GM18508 (cell line): ENCODE measurements around the gene CEP152.
"Not testable (repeated sequence)": the region's sequence is repeated elsewhere in the genome, so short reads cannot be mapped to it uniquely, and the experiment has no call there.

Experiments
- ATAC-seq: cut with Tn5 transposase; IDR thresholded peaks from one replicate; pipeline ENCODE4 v1.9.1; 2021; ENCODE audit warnings: moderate number of reproducible peaks; ENCODE audit not compliant: insufficient read depth, unreplicated experiment

CEP152 gene

DNA sequence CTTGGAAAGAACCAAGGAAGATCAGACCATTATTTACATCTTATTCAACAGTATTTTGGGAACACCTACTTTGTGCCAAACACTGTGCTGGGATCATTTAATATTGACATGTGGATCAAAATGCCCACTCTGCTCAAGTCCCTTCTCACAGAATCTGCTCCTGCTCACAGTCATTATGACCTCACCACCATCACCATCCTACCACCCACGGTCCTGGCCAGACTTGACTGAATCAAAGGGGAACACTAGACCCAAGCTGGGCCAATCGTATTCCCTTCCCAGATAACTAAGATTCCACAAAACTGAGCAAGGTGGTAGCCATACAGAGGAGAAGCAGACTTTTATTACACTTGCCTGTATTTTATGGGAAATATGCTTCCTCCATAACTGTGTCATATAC, 3.4 kb upstream of the CEP152 start:
- ATAC-seq = no peak

- ATAC-seq = no peak
Observed at GRCh38 chr15:48811325-48811958, 573 bp upstream of the CEP152 start.

DNA sequence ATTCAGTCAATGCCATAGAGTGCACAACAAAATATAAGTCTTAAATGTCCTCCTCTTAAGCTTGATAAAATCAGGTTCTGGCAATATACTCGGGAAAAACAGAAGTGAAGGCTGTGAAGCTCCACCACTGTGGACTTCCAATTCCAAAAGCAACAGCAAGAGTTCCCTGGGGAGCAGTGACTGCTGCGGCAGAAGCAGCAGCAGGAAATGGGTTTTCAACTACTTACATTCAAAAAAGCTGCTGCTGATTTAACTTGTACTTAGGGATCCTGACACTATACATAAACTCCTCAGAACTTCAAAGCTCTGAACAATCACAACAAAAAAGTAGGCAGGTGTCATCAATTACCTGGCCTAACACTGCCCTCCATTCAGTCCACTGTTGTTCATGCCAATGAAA, 4.7 kb downstream of the CEP152 start:
- no peak for ATAC-seq

DNA sequence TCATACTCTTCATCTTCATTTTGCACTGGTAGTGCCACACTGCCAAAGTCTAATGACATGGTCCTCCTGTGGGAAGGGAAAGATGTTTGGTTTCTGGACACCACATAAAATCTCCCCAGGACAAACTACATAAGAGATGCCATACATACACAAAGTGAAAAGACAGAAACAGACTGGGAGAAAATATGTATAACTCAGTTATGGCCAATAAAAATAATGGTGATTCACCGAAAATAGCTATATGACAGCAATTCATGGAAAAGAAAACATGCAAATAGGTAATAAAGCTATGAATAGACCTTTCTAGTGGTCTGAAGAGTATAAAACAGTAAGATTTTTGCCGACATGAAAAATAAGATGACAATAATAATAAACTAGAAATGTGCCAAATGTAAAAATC, 5.3 kb downstream of the CEP152 start:
- ATAC-seq = no peak

GRCh38 chr15:48803877-48804276, 7.0 kb downstream of the CEP152 start:
- no peak for ATAC-seq

DNA sequence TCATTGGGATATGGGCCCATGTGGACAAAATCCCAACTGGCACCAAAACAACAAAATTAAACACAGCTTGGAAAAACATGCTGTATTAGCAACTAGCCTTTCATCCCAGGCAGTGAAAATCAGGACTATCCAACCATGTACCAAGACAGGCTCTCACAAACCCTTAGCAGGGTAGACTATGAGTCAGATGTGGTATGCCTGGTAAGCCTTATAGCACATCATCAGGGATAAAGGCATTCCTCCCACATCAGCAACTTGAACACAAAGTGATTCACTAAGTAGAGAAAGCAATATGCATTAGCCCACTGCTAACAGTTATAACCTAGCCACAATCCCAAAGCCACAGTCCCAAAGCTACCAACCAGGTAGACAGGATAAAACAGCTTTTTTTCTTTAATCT, 8.0 kb downstream of the CEP152 start:
- ATAC-seq = no peak

DNA sequence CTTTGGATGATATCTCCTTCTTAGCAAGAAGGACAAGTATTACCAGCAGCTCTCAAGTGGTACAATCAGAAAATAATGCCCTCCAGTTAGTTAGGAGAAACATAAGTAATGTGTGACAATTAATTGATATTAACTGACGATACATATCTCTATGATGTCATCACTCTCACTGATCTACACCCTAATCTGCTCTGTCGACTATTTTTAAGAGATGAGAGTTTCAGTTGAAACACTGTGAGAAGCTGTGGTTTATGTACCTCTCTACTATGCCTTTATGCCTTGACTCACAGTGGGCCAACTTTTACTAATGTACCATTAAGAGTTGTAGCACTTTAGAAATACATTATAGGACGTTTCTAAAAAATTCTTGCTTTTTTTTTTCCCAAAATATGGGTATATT, 8.6 kb downstream of the CEP152 start:
- no peak for ATAC-seq

DNA sequence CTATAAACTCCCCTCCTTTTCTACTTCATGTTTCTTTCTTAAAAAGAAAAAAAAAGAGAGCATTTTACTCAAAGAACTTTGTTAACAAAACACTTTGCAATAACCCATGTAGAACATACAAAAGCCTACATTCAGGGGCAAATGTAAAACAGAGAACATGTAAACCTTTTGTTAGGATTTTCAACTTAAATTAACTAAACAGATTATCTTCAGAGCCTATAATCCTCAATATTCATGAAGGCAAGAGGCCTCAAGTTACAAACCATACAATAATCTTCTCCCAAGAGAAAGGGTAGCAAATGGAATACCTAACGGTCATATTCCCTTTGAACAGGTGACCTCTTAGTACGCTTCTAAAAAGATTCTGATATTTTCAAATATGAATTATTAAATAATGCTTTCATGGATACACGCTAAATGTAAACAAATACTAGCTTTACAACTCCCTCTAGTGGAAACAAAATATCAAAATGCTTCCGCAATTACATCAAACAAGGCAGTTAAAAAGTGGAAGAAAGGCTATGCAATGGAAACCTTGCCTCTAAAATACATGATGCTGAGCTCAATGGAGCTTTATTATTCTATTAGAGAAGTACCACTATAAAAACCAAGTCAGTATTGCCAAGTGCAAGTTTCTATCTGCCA, 9.9 kb downstream of the CEP152 start:
- ATAC-seq = no peak

GRCh38 chr15:48800245-48800644, 10.6 kb downstream of the CEP152 start:
- ATAC-seq = no peak

- ATAC-seq = no peak
Observed at GRCh38 chr15:48798319-48798718, 12.6 kb downstream of the CEP152 start.

DNA sequence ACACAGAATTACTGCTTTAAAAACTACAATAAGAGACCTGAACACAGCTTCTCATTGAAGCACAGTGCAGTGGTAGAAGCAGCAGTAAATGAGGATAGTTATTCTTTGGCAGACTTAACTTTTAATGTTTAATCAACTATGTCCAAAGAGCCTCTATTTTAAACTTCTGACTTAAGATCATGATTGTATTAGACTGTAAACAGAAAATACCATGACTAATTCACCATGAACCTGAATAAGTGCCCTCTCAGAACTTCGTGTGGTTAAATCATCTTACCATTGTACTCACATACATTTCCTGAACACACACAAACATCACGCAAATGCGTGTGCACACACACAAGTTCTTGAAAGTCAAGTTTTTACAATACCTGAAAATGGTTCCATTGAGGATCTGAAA, 13.9 kb downstream of the CEP152 start:
- ATAC-seq = peak; percentile 59

- ATAC-seq = no peak
Observed at GRCh38 chr15:48796521-48796920, 14.3 kb downstream of the CEP152 start.

- no peak for ATAC-seq
Observed at GRCh38 chr15:48795901-48796300, 15.0 kb downstream of the CEP152 start.

DNA sequence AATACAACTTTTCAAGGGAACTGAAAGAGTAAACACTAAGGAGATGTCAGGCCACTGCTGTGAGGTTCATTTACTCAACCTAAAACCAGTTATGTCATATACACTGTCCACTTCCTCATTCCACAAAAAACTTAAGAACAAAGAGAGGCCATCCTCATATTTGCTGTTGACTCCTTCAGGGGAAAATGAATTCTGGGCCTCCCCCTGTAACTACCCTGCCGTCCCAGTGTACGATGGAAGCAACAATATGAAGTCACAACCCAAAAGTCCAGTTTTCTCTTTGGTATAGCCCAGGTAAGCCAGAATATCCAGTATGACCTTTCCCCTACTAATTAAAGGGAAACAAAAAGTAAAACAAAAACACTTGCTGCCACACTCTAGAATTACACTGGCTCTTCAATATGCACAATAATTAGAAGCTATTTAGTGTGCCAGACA, 16.2 kb downstream of the CEP152 start:
- peak; percentile 75 for ATAC-seq

- ATAC-seq = no peak
Observed at GRCh38 chr15:48792408-48792807, 18.5 kb downstream of the CEP152 start.

- ATAC-seq = not testable (repeated sequence)
Observed at GRCh38 chr15:48790466-48791115, 20.3 kb downstream of the CEP152 start.

GRCh38 chr15:48785712-48786111, 25.2 kb downstream of the CEP152 start:
- no peak for ATAC-seq

GRCh38 chr15:48785195-48785594, 25.7 kb downstream of the CEP152 start:
- ATAC-seq = no peak

DNA sequence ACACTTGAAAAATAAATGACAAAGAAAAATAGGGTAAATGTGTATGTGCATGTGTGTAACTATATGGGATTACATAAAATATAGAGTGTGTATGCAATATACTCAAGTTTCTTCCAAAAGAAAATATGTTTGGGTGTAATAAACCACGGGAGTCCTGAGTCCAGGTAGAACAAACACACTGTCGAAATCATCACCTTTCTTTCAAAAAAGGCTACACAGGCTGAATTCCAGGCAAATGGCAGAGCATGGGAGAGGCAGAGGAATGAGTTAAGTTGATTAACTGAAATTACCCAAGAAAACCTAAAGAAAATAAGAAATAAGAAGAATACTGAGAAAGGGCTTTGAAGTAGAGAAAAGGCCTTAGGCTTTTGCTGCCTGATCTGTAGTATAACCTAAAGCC, 26.1 kb downstream of the CEP152 start:
- ATAC-seq = no peak

GRCh38 chr15:48782911-48783310, 28.0 kb downstream of the CEP152 start:
- ATAC-seq = no peak

- no peak for ATAC-seq
Observed at GRCh38 chr15:48781481-48782081, 29.3 kb downstream of the CEP152 start.
